Adrenal gland (tissue), 12 donors: ENCODE results near the gene FXYD3. TPM values are rescaled to one million over a fixed set of nuclear protein-coding genes. Genes with fewer than 3 reads are reported as not detected.

Source experiments
- DNase-seq, 7 donors: peaks; one replicate each; pipeline ENCODE4 v3.0.0-alpha.2; 2019 to 2020
- H3K27ac ChIP-seq, 5 donors: fragments of 200-600 bp; sonication (generic) in 4 of 5; 1 replicate in 3 of 5; 2 replicates in 2 of 5; pipeline versions ENCODE4 v1.5.1 to v1.8.0; 2016 to 2020; ENCODE audit warnings: mild to moderate bottlenecking in 1 of 5
- H3K27me3 ChIP-seq: fragments of 200-600 bp; 2 replicates; pipeline ENCODE4 v1.8.0; 2021
- H3K36me3 ChIP-seq, 2 donors: fragments of 200-600 bp; replicated peaks in 1 of 2; 1 replicate in 1 of 2; 2 replicates in 1 of 2; pipeline versions ENCODE4 v1.5.1 to v1.8.0; 2018 to 2022
- H3K4me1 ChIP-seq, 2 donors: fragments of 200-600 bp; replicated peaks in 1 of 2; 1 replicate in 1 of 2; 2 replicates in 1 of 2; pipeline versions ENCODE4 v1.5.1 to v1.8.0; 2018 to 2021
- H3K4me3 ChIP-seq, 4 donors: fragments of 200-600 bp; sonication (generic) in 3 of 4; one replicate each; pipeline ENCODE4 v1.5.1; 2016 to 2018
- H3K9me3 ChIP-seq, 3 donors: fragments of 200-600 bp; sonication (generic) in 1 of 3; replicated peaks in 1 of 3; 1 replicate in 2 of 3; 2 replicates in 1 of 3; pipeline versions ENCODE4 v1.5.1 to v1.8.0; 2016 to 2021
- POLR2A ChIP-seq, 2 donors: fragments of 450-650 bp; IDR thresholded peaks; one replicate each; pipeline ENCODE4 v1.6.1; 2017; ENCODE audit warnings: antibody characterized with exemption in 2 of 2, mild to moderate bottlenecking in 2 of 2, moderate library complexity in 1 of 2
- WGBS, 4 donors: extraction: QIAGEN DNeasy Blood & Tissue Kit in 2 of 4; methylation state at CpG; one replicate each; pipeline versions ENCODE4 v1.1.5 to v1.1.7; 2013 to 2017; 5-methylcytosine and 5-hydroxymethylcytosine counted together
- intact Hi-C, 2 donors: fragments of 100-400 bp; cut with DNase I; formaldehyde crosslinking; loops; one replicate each; pipeline versions ENCODE4 v1.14.1 to v1.15.0; 2022 to 2023
- polyA plus RNA-seq, 3 donors: library from polyadenylated mRNA; stranded (reverse); fragments of 200-250 nt in 2 of 3; fragments of 350-450 nt in 1 of 3; fragmentation: Illumina TruSeq in 1 of 3; extraction: RNeasy Lipid Tissue Mini Kit (QIAGEN cat#74804) in 1 of 3; gene quantifications; one replicate each; pipeline ENCODE4 v1.2.3, GENCODE V29; 2013 to 2014
- total RNA-seq, 9 donors: library from RNA; depleted of rRNA in 4 of 9; stranded (reverse); fragments of >200 nt in 4 of 9; fragments of 120-200 nt in 1 of 9; fragmentation: NEBNext Ultra II Directional in 1 of 9; extraction: Animal tissue kit (Norgen Biotek cat#: 25700) in 1 of 9; gene quantifications; one replicate each; pipeline versions ENCODE4 v1.1.0 to v1.2.4, GENCODE V29; 2013 to 2023
- TF ChIP-seq, protein P1 (sequence below), 6 experiments: fragments of 450-650 bp in 4 of 6; fragments of 200-600 bp in 2 of 6; sonication (generic) in 1 of 6; IDR thresholded peaks; 1 replicate in 5 of 6; 2 replicates in 1 of 6; pipeline versions ENCODE4 v1.5.1 to v1.8.0; 2016 to 2021; ENCODE audit warnings: antibody characterized with exemption in 6 of 6, mild to moderate bottlenecking in 2 of 6, moderate library complexity in 1 of 6
- donor health status: healthy with polysubstance abuse.
- donor health status: Bipolar disorder and iron deficiency.
- donor health status: DM: yes; HTN: yes; CAD: no.
- donor health status: DM: no; HTN: no; CAD: no.
- donor health status: DM: no; HTN: no; CAD: no.
- donor health status: DM: yes; HTN: yes; CAD: no.

Gene FXYD3
- total and polyA plus RNA-seq, 12 donors = 0.34 to 4.6 (median 2.3) TPM; not detected in 4

DNA sequence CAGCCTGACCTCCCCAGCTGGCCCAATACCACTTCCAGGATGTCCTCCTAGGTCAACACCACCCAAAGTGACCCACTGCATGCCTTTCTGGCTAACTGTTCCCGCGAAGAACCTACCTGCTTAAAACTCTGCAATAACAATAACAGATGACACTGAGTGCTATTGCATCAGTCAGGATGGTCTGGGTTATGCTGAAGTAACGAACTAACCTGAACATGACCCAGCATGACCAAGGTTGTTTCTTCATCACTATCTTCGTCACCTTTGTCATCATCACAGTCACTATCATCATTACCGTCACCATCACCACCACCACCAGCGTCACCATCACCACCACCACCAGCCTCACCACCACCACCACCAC lies 10.6 kb upstream of the FXYD3 start:
- DNase-seq = no peak
- 94 to 95% (median 94%) methylated on average over 4 to 6 of the region's 6 CpGs for WGBS, 4 donors
- Histone ChIP-seq H3K9me3 (no peaks in the 10 kb centered on the region), H3K27me3 (no peaks in the 10 kb centered on the region), H3K4me3 (no peak overlapping the region), H3K36me3 (no peaks in the 10 kb centered on the region), H3K4me1 (no peaks in the 10 kb centered on the region), H3K27ac (no peak overlapping the region)
- TF ChIP-seq, protein P1, sequence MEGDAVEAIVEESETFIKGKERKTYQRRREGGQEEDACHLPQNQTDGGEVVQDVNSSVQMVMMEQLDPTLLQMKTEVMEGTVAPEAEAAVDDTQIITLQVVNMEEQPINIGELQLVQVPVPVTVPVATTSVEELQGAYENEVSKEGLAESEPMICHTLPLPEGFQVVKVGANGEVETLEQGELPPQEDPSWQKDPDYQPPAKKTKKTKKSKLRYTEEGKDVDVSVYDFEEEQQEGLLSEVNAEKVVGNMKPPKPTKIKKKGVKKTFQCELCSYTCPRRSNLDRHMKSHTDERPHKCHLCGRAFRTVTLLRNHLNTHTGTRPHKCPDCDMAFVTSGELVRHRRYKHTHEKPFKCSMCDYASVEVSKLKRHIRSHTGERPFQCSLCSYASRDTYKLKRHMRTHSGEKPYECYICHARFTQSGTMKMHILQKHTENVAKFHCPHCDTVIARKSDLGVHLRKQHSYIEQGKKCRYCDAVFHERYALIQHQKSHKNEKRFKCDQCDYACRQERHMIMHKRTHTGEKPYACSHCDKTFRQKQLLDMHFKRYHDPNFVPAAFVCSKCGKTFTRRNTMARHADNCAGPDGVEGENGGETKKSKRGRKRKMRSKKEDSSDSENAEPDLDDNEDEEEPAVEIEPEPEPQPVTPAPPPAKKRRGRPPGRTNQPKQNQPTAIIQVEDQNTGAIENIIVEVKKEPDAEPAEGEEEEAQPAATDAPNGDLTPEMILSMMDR (IDR thresholded peaks at IDR 0.05) = no peak
- TF ChIP-seq POLR2A (IDR thresholded peaks at IDR 0.05) = no peak
- intact Hi-C loops = no loop called here

DNA sequence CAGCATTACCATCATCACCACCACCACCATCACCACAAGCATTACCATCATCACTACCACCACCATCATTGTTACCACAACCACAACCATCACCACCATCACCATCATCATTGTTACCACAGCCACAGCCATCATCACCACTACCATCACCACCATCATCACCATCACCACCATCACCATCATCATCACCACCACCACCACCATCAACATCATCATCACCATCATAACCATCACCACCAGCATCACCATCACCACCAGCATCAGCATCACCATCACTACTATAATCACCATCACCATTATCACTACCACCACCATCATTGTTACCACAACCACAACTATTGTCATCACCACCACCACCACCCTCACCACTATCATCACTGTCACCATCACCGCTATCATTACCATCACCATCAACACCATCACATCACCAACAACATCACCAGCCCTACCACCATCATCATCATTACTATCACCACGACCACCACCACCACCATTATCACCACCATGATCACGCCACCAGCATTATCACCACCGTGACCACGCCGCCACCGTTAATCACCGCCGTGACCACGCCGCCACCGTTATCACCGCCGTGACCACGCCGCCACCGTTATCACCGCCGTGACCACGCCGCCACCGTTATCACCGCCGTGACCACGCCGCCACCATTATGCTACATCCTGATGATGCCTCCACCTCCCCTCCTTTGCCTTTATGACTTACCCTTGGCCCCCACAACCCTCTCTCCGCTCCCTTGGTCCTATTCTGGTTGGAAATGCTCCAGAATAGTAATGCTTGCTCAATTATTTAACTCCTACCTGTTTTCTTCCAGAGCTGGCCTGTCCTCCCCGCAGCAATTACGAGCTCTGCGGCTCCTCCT lies 10.0 kb upstream of the FXYD3 start:
- intact Hi-C loops = no loop called here
- Histone ChIP-seq H3K4me1 (no peaks in the 10 kb centered on the region), H3K27me3 (no peaks in the 10 kb centered on the region), H3K36me3 (no peaks in the 10 kb centered on the region), H3K4me3 (no peak overlapping the region), H3K27ac (no peak overlapping the region), H3K9me3 (no peaks in the 10 kb centered on the region)
- DNase-seq = no peak
- TF ChIP-seq POLR2A (IDR thresholded peaks at IDR 0.05) = no peak
- TF ChIP-seq, protein P1 (IDR thresholded peaks at IDR 0.05) = no peak
- WGBS, 4 donors = 86 to 91% (median 88%) methylated on average over 30 of the region's 30 CpGs

DNA sequence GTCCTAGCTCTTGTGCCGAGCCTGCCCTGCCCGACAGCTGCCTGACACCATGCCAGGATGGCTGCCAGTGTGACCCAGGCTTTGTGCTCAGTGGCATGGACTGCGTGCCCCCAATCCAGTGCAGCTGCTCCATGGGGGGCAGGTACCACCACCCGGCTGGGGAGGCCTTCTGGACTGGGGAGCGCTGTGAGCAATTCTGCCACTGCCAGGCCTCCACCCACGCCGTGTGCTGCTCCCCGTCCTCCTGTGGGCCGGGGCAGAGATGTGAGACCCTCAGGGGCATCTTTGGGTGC lies 9.4 kb upstream of the FXYD3 start:
- intact Hi-C loops = no loop called here
- DNase-seq = no peak
- Histone ChIP-seq H3K27ac (no peak overlapping the region), H3K4me1 (no peaks in the 10 kb centered on the region), H3K4me3 (no peak overlapping the region), H3K9me3 (no peaks in the 10 kb centered on the region), H3K36me3 (no peaks in the 10 kb centered on the region), H3K27me3 (no peaks in the 10 kb centered on the region)
- TF ChIP-seq POLR2A (IDR thresholded peaks at IDR 0.05) = no peak
- TF ChIP-seq, protein P1 (IDR thresholded peaks at IDR 0.05) = no peak
- 89 to 99% (median 94%) methylated on average over 5 to 9 of the region's 9 CpGs for WGBS, 4 donors

DNA sequence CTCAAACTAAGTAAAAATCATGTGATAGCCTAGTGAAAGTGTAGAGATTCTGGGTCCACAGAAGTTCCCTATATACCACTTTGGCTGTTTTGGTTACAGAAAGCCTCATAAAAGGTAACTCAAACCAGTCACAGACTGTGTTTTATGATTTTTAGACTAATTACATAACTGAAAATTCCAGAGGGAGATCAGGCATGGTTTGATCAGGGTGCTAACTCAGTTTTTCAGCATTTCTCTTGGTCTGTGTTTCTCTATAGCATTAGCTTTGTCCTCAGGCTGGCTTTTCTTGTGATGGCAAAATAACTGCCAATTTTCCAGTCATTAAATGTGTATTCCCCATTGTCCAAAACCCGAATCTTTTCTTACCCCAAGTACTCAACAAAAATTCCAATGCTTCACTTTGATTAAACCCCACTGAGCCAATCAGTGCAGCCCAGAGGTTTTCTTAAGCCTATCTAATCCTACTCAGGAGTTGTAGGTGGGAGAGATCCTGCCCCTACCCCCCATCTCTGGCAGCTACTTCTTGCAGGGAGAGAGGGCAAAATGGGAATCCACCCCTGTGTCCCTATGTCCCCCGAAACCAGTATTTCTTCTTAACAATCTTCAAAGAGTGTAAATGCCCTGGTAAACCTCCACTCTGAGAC lies 8.6 kb upstream of the FXYD3 start:
- no peak overlapping the region for H3K27ac ChIP-seq
- WGBS, 4 donors = 46 to 93% (median 69%) methylated on average over 1 to 2 of the region's 2 CpGs

More for the DNA sequence above, 8.6 kb upstream of the FXYD3 start:
- H3K36me3 ChIP-seq = no peaks in the 10 kb centered on the region
- intact Hi-C loops = no loop called here
- no peaks in the 10 kb centered on the region for H3K9me3 ChIP-seq
- H3K4me3 ChIP-seq = no peak overlapping the region
- no peak for TF ChIP-seq POLR2A (IDR thresholded peaks at IDR 0.05)
- TF ChIP-seq, protein P1 (IDR thresholded peaks at IDR 0.05) = no peak
- H3K27me3 ChIP-seq = no peaks in the 10 kb centered on the region
- DNase-seq = no peak
- H3K4me1 ChIP-seq = no peaks in the 10 kb centered on the region
